HepG2 (cell line): ENCODE data around the gene FPR3.

ENCODE experiments used
- GABPA ChIP-seq, 2 experiments: IDR thresholded peaks; 2 replicates each; pipeline ENCODE4 v1.6.1; 2011 to 2016; ENCODE audit warnings: low read depth in 2 of 2, low read length in 1 of 2, missing biosample characterization in 1 of 2, missing genetic modification characterization in 1 of 2
- KAT2B ChIP-seq: fragments of 150-350 bp; IDR thresholded peaks from 2 replicates; pipeline ENCODE4 v1.6.1; 2014; ENCODE audit warnings: low read depth, low read length, borderline replicate concordance
- MYC ChIP-seq: sonication (generic); formaldehyde crosslinking; IDR thresholded peaks from 2 replicates; pipeline ENCODE4 v1.9.0; 2021; ENCODE audit warnings: missing genetic modification reagents, borderline replicate concordance
- NFIC ChIP-seq: IDR thresholded peaks from 2 replicates; pipeline ENCODE4 v1.6.1; 2012; ENCODE audit warnings: mild to moderate bottlenecking, low read length, inconsistent platforms
- POLR2A ChIP-seq, 2 experiments: IDR thresholded peaks; 2 replicates each; pipeline ENCODE4 v1.6.1; 2011; ENCODE audit warnings: low read depth in 2 of 2, low read length in 2 of 2, mild to moderate bottlenecking in 1 of 2, moderate library complexity in 1 of 2; ENCODE audit not compliant: insufficient read depth in 1 of 2
- SIN3A ChIP-seq: IDR thresholded peaks from 2 replicates; pipeline ENCODE4 v1.6.1; 2011; ENCODE audit warnings: low read depth, mild to moderate bottlenecking, control low read depth, low read length, borderline replicate concordance
- ZNF263 ChIP-seq: sonication (generic); formaldehyde crosslinking; IDR thresholded peaks from 2 replicates; pipeline ENCODE4 v1.4.0; 2020; ENCODE audit warnings: missing genetic modification reagents
- ZNF777 ChIP-seq: sonication (generic); formaldehyde crosslinking; IDR thresholded peaks from 2 replicates; pipeline ENCODE4 v1.4.0; 2020; ENCODE audit warnings: missing genetic modification reagents
- ZNF780A ChIP-seq: sonication (generic); formaldehyde crosslinking; IDR thresholded peaks from 2 replicates; pipeline ENCODE4 v1.8.0; 2022; ENCODE audit warnings: mild to moderate bottlenecking, missing genetic modification reagents, moderate library complexity
- TF ChIP-seq, protein P1 (sequence below): sonication (generic); formaldehyde crosslinking; IDR thresholded peaks from 2 replicates; pipeline ENCODE4 v1.5.0; 2020; ENCODE audit warnings: mild to moderate bottlenecking, missing genetic modification reagents, moderate library complexity
- TF ChIP-seq, protein P2 (sequence below): sonication (generic); formaldehyde crosslinking; IDR thresholded peaks from 2 replicates; pipeline ENCODE4 v1.4.0; 2020; ENCODE audit warnings: missing genetic modification reagents

DNA sequence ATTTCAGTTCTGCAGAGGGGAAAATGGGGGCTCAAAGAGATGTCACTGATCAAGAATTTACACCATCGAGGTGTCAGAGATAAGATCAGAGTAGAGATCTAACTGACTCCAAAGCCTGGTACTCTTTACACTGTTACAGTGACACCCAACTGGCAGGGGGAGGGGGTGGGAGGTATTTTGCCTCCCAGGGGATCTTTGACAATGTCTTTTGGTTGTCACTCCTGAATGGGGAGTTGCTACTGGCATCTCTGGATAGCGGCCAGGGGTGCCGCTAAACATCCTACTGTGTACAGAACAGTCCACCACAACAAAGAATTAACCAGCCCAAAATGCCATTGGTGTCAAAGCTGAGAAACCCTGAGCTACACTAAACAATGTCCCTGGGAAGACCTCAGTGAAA is 3.1 kb downstream of the FPR3 start:
- TF ChIP-seq SIN3A (no peak), NFIC (no peak), GABPA (IDR thresholded peaks at IDR 0.05; ENCODE audit: low read depth, low read length) (no peak), GABPA (CRISPR knock-in tag; IDR thresholded peaks at IDR 0.05; ENCODE audit: low read depth) (no peak), ZNF263 (CRISPR knock-in tag) (no peak), MYC (CRISPR knock-in tag) (no peak), ZNF780A (CRISPR knock-in tag) (no peak), ZNF777 (CRISPR knock-in tag) (no peak), POLR2A (IDR thresholded peaks at IDR 0.05; ENCODE audit: insufficient read depth in 1 of 2, low read depth in 2 of 2, low read length in 2 of 2) (no peak), KAT2B (no peak)
- TF ChIP-seq, protein P1, sequence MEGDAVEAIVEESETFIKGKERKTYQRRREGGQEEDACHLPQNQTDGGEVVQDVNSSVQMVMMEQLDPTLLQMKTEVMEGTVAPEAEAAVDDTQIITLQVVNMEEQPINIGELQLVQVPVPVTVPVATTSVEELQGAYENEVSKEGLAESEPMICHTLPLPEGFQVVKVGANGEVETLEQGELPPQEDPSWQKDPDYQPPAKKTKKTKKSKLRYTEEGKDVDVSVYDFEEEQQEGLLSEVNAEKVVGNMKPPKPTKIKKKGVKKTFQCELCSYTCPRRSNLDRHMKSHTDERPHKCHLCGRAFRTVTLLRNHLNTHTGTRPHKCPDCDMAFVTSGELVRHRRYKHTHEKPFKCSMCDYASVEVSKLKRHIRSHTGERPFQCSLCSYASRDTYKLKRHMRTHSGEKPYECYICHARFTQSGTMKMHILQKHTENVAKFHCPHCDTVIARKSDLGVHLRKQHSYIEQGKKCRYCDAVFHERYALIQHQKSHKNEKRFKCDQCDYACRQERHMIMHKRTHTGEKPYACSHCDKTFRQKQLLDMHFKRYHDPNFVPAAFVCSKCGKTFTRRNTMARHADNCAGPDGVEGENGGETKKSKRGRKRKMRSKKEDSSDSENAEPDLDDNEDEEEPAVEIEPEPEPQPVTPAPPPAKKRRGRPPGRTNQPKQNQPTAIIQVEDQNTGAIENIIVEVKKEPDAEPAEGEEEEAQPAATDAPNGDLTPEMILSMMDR (CRISPR knock-in tag) = no peak
- TF ChIP-seq, protein P2, sequence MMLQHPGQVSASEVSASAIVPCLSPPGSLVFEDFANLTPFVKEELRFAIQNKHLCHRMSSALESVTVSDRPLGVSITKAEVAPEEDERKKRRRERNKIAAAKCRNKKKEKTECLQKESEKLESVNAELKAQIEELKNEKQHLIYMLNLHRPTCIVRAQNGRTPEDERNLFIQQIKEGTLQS (CRISPR knock-in tag) = no peak
